CD14-positive monocyte (primary cell): ENCODE results near the gene AFG1L. TPM values are rescaled to one million over a fixed set of nuclear protein-coding genes. Genes with fewer than 3 reads are reported as not detected.
A peak's percentile ranks its signal among the peaks of the same experiment; 100 is the strongest.

Experiments used
- DNase-seq, 3 donors: peaks; one replicate each; pipeline ENCODE4 v3.0.0-alpha.2; 2011 to 2022
- H2AFZ ChIP-seq: 2 replicates; pipeline ENCODE4 v1.6.0; 2012; ENCODE audit warnings: mild to moderate bottlenecking, low read depth, low read length, inconsistent platforms; ENCODE audit not compliant: insufficient read depth, poor library complexity, severe bottlenecking
- H3K27ac ChIP-seq, 2 donors: 1 replicate in 1 of 2; 2 replicates in 1 of 2; pipeline ENCODE4 v1.5.1; 2012 to 2013; ENCODE audit warnings: low read length in 2 of 2, control low read depth in 1 of 2, inconsistent platforms in 1 of 2, low read depth in 1 of 2, mild to moderate bottlenecking in 1 of 2
- H3K27me3 ChIP-seq, 2 donors: one replicate each; pipeline versions ENCODE4 v1.6.0 to v1.6.1; 2011 to 2013; ENCODE audit warnings: low read length in 2 of 2; ENCODE audit not compliant: control insufficient read depth in 2 of 2, insufficient read depth in 2 of 2
- H3K36me3 ChIP-seq, 2 donors: replicated peaks in 1 of 2; 1 replicate in 1 of 2; 2 replicates in 1 of 2; pipeline versions ENCODE4 v1.5.1 to v1.6.1; 2012 to 2013; ENCODE audit warnings: low read length in 2 of 2, control low read depth in 1 of 2, inconsistent platforms in 1 of 2, mild to moderate bottlenecking in 1 of 2; ENCODE audit not compliant: insufficient read depth in 2 of 2, control insufficient read depth in 1 of 2
- H3K4me1 ChIP-seq, 2 donors: 1 replicate in 1 of 2; 2 replicates in 1 of 2; pipeline versions ENCODE4 v1.5.1 to v1.6.1; 2012 to 2013; ENCODE audit warnings: low read length in 2 of 2, control low read depth in 1 of 2, inconsistent platforms in 1 of 2, mild to moderate bottlenecking in 1 of 2, moderate library complexity in 1 of 2; ENCODE audit not compliant: insufficient read depth in 2 of 2, control insufficient read depth in 1 of 2
- H3K4me2 ChIP-seq: replicated peaks from 2 replicates; pipeline ENCODE3; 2012; ENCODE audit warnings: low read length, moderate library complexity, mild to moderate bottlenecking; ENCODE audit not compliant: poor library complexity, severe bottlenecking; ENCODE audit errors: extremely low read depth
- H3K4me3 ChIP-seq, 3 experiments: fragments of 200-600 bp in 1 of 3; sonication (generic) in 1 of 3; replicated peaks in 1 of 3; 1 replicate in 2 of 3; 2 replicates in 1 of 3; pipeline ENCODE4 v1.5.1; 2011 to 2013; ENCODE audit warnings: low read length in 3 of 3, mild to moderate bottlenecking in 3 of 3, control low read depth in 2 of 3, low read depth in 2 of 3, inconsistent platforms in 1 of 3, moderate library complexity in 1 of 3
- H3K79me2 ChIP-seq: 2 replicates; pipeline ENCODE4 v1.6.0; 2012; ENCODE audit warnings: mild to moderate bottlenecking, control low read depth, inconsistent platforms, low read length, moderate library complexity; ENCODE audit not compliant: insufficient read depth
- H3K9ac ChIP-seq: 2 replicates; pipeline ENCODE4 v1.6.0; 2017; ENCODE audit warnings: low read length, mild to moderate bottlenecking; ENCODE audit not compliant: insufficient read depth, poor library complexity, severe bottlenecking
- H3K9me3 ChIP-seq, 2 donors: replicated peaks in 1 of 2; 1 replicate in 1 of 2; 2 replicates in 1 of 2; pipeline versions ENCODE4 v1.5.1 to v1.6.1; 2012 to 2013; ENCODE audit warnings: low read length in 2 of 2, control low read depth in 1 of 2; ENCODE audit not compliant: control insufficient read depth in 1 of 2, insufficient read depth in 1 of 2
- H4K20me1 ChIP-seq: 2 replicates; pipeline ENCODE4 v1.6.0; 2012; ENCODE audit warnings: mild to moderate bottlenecking, low read length, control low read depth, moderate library complexity; ENCODE audit not compliant: insufficient read depth
- H3K27ac Mint-ChIP-seq, 7 donors: one replicate each; pipeline ENCODE4 v1.8.0; 2020; ENCODE audit warnings: mild to moderate bottlenecking in 7 of 7, mixed read lengths in 7 of 7, moderate library complexity in 6 of 7, inconsistent platforms in 2 of 7
- H3K27me3 Mint-ChIP-seq, 3 donors: one replicate each; pipeline ENCODE4 v1.8.0; 2021 to 2022; ENCODE audit warnings: low read depth in 3 of 3, mild to moderate bottlenecking in 3 of 3, mixed read lengths in 3 of 3, moderate library complexity in 3 of 3, inconsistent platforms in 1 of 3
- H3K36me3 Mint-ChIP-seq, 2 donors: one replicate each; pipeline ENCODE4 v1.8.0; 2020; ENCODE audit warnings: mixed read lengths in 2 of 2, inconsistent platforms in 1 of 2, mild to moderate bottlenecking in 1 of 2
- H3K4me1 Mint-ChIP-seq: one replicate; pipeline ENCODE4 v1.8.0; 2020; ENCODE audit warnings: mild to moderate bottlenecking, mixed read lengths
- H3K4me3 Mint-ChIP-seq, 2 donors: one replicate each; pipeline ENCODE4 v1.8.0; 2020; ENCODE audit warnings: mild to moderate bottlenecking in 2 of 2, mixed read lengths in 2 of 2, moderate library complexity in 1 of 2
- H3K9me3 Mint-ChIP-seq, 7 donors: one replicate each; pipeline ENCODE4 v1.8.0; 2020 to 2022; ENCODE audit warnings: mixed read lengths in 7 of 7, mild to moderate bottlenecking in 6 of 7, moderate library complexity in 6 of 7, inconsistent platforms in 2 of 7
- CTCF ChIP-seq: fragments of 200-600 bp; IDR thresholded peaks from one replicate; pipeline ENCODE4 v1.8.0; 2022; ENCODE audit warnings: antibody characterized with exemption, mild to moderate bottlenecking
- WGBS: methylation state at CpG from one replicate; pipeline ENCODE4 v1.1.5; 2013; ENCODE audit warnings: missing lambda C conversion rate; ENCODE audit not compliant: insufficient coverage; 5-methylcytosine and 5-hydroxymethylcytosine counted together
- intact Hi-C, 2 donors: fragments of 100-400 bp; cut with micrococcal nuclease; formaldehyde crosslinking; loops; one replicate each; pipeline versions ENCODE4 v1.15.0 to v1.15.1; 2023
- polyA plus RNA-seq, 3 donors: library from polyadenylated mRNA; depleted of rRNA in 1 of 3; unstranded in 2 of 3; stranded (reverse) in 1 of 3; fragments of 300-500 nt in 2 of 3; fragments of >200 nt in 1 of 3; fragmentation: Illumina TruSeq in 2 of 3; gene quantifications; 1 replicate in 2 of 3; 2 replicates in 1 of 3; pipeline ENCODE4 v1.2.3, GENCODE V29; 2012 to 2021

The AFG1L gene
- polyA plus RNA-seq, 3 donors, result 0.95 to 2.8 (median 2.7) TPM

- intact Hi-C loops, result no loop called here
- Mint-ChIP-seq H3K4me3 (no peak overlapping the region), H3K36me3 (peaks cover 21 to 37% of the 10 kb centered on the region in 2 donors), H3K27me3 (no peaks in the 10 kb centered on the region), H3K27ac (peak overlapping the region in 1 of 7 donors; percentile 79), H3K9me3 (peaks cover 0 to 3% (median 0%) of the 10 kb centered on the region in 7 donors), H3K4me1 (peaks cover 54% of the 10 kb centered on the region)
- no peak overlapping the region for H3K4me2 ChIP-seq
- TF ChIP-seq CTCF, result no peak
- peaks cover 5 to 32% of the 10 kb centered on the region in 2 donors for H3K36me3 ChIP-seq
- no peak for DNase-seq
- no peak overlapping the region for H3K27ac ChIP-seq
- no CpG with 5 or more reads among the region's 1 CpG for WGBS
- peaks cover 100% of the 10 kb centered on the region for H3K79me2 ChIP-seq
- H3K4me3 ChIP-seq, result no peak overlapping the region
- H3K27me3 ChIP-seq, result no peaks in the 10 kb centered on the region
- H4K20me1 ChIP-seq, result peaks cover 98% of the 10 kb centered on the region
- H3K9ac ChIP-seq, result no peak overlapping the region
- no peaks in the 10 kb centered on the region for H3K9me3 ChIP-seq
- H3K4me1 ChIP-seq, result peaks cover 18 to 25% of the 10 kb centered on the region in 2 donors
- no peak overlapping the region for H2AFZ ChIP-seq
Measured at GRCh38 chr6:108253241-108253640, 41.6 kb upstream of the AFG1L start.

- Histone ChIP-seq H3K4me2 (peak overlapping the region; percentile 2), H3K36me3 (peaks cover 5 to 28% of the 10 kb centered on the region in 2 donors), H3K79me2 (peaks cover 99% of the 10 kb centered on the region), H2AFZ (no peak overlapping the region), H4K20me1 (peaks cover 97% of the 10 kb centered on the region), H3K27ac (peak overlapping the region; percentile 68 to 73), H3K9me3 (no peaks in the 10 kb centered on the region), H3K4me3 (no peak overlapping the region), H3K4me1 (peaks cover 30 to 40% of the 10 kb centered on the region in 2 donors), H3K9ac (no peak overlapping the region), H3K27me3 (no peaks in the 10 kb centered on the region)
- peaks cover 0 to 3% (median 0%) of the 10 kb centered on the region in 7 donors for H3K9me3 Mint-ChIP-seq
- H3K27ac Mint-ChIP-seq, result peak overlapping the region; percentile 58 to 91 (median 84)
- peaks cover 61% of the 10 kb centered on the region for H3K4me1 Mint-ChIP-seq
- H3K27me3 Mint-ChIP-seq, result no peaks in the 10 kb centered on the region
- intact Hi-C loops, result no loop called here
- WGBS, result 90% methylated on average over 3 of the region's 4 CpGs
- no peak overlapping the region for H3K4me3 Mint-ChIP-seq
- TF ChIP-seq CTCF, result no peak
- H3K36me3 Mint-ChIP-seq, result peaks cover 20 to 32% of the 10 kb centered on the region in 2 donors
- DNase-seq, result peak; percentile 42 to 60 (median 58)
Measured at GRCh38 chr6:108254433-108255410, 40.1 kb upstream of the AFG1L start.
